ENCODE measurements around the gene UBE2O. TPM values are rescaled to one million over a fixed set of nuclear protein-coding genes. Genes with fewer than 3 reads are reported as not detected.
"Not testable (repeated sequence)": the region's sequence is repeated elsewhere in the genome, so short reads cannot be mapped to it uniquely, and the experiment has no call there.

Gene UBE2O
- total RNA-seq, 1 donor from 2014 or later = 39.0 TPM

DNA sequence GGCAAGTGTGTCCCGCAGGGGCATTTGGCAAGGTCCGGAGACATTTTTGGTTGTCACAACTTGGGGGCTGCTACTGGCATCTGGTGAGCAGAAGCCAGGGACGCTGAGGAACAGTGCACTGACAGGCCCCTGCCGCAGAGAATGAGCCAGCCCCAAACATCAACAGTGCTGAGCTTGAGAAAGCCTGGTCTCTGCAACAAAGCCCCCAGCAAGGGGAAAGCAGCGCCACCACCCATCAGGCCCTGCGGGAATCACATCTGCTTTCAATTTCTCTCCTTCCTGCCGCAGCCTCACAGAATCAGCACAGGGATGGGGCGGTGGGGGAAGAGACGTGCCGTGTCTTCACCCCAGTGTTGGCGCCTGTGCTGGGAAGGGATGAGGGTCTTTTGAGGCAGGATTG, 84.4 kb downstream of the UBE2O start:
- no peak for ATAC-seq
- intact Hi-C loops (cut with micrococcal nuclease) = no loop called here
- no peak for DNase-seq

DNA sequence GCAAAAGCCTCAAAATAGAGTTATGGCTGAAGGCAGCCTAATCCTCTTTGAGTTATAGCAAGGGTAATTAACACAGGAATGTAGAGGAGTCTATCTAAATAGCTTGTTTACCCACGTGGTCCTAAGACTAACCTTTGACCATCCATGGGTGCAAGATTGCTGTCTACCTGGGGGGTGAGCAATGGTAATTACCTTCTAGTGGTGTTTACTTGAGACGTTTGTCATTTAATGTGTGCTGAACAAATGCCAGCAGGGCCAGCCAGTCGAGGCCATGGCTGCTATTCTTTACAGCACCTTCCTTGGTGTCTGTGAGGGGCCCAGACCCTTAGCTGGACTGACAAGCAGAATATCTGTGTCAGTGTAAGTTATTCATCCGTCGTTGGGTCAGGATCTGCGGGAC, 85.3 kb downstream of the UBE2O start:
- no peak for ATAC-seq
- DNase-seq = no peak
- intact Hi-C loops (cut with micrococcal nuclease) = no loop called here

DNA sequence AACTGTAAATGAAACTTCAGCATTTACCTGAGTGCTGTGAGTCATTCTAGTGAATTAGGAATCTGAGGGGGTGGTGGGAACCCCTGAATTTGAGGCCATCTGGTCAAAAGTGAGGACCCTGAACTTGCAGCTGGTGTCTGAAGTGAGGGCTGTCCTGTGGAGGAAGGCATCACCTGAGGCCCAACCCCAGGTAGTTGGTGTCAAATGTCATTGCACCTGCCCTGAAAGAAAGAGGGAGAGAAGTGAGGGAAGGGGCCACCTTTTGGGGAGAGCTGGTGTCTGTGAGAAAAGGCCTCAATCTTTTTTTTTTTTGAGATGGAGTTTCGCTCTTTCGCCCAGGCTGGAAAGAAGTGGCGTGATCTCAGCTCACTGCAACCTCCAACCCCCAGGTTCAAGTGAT, 86.7 kb downstream of the UBE2O start:
- no peak for DNase-seq
- ATAC-seq = no peak
- intact Hi-C loops (cut with micrococcal nuclease) = no loop called here

GRCh38 chr17:76365256-76365903, 87.6 kb downstream of the UBE2O start:
- intact Hi-C loops (cut with micrococcal nuclease) = no loop called here
- DNase-seq = no peak
- ATAC-seq = no peak

- ATAC-seq = no peak
Observed at GRCh38 chr17:76363107-76363842, 89.7 kb downstream of the UBE2O start.

DNA sequence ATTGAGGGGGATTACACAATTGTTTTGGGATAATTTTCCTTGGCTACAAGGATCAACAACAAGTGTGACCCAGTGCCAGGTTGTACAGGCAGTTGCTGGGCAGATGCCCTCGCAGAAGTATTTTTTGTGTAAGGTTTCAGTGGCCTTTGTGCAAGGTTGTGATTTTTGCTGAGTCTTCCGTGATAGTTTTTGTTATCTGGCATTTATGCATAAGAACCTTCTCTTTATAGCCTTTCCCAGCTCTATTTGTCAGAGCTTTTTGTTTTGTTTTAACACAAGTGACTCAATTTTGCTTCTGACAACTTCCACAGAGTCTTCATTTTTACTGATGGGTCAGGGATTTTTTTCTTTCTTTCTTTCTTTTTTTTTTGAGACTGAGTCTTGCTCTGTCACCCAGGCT, 92.5 kb downstream of the UBE2O start:
- ATAC-seq (no peak), DNase-seq (no peak)
- intact Hi-C loops (cut with micrococcal nuclease) = no loop called here

More at GRCh38 chr17:76363107-76363842, 89.7 kb downstream of the UBE2O start:
- no peak for DNase-seq
- intact Hi-C loops (cut with micrococcal nuclease) = no loop called here

DNA sequence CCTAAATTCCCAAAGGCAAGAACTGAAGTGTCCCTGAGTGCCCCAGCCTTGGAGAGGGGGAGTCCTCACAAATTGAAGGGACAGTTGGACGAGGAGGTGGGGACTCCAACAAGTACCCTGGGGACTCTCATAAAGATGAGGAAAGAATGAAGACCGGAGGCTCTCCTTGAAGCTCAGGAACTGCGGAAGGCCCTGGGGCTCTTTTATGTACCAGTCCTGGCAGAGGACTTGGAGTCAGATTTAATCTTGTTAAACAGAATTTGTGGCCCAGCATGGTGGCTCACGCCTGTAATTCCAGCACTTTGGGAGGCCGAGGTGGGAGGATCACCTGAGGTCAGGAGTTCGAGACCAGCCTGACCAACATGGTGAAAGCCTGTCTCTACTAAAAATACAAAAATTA, 93.2 kb downstream of the UBE2O start:
- DNase-seq; ATAC-seq; intact Hi-C loops (cut with micrococcal nuclease): not testable (repeated sequence)

GRCh38 chr17:76359375-76359774, 93.6 kb downstream of the UBE2O start:
- intact Hi-C loops (cut with micrococcal nuclease) = no loop called here
- ATAC-seq (no peak), DNase-seq (no peak)

DNA sequence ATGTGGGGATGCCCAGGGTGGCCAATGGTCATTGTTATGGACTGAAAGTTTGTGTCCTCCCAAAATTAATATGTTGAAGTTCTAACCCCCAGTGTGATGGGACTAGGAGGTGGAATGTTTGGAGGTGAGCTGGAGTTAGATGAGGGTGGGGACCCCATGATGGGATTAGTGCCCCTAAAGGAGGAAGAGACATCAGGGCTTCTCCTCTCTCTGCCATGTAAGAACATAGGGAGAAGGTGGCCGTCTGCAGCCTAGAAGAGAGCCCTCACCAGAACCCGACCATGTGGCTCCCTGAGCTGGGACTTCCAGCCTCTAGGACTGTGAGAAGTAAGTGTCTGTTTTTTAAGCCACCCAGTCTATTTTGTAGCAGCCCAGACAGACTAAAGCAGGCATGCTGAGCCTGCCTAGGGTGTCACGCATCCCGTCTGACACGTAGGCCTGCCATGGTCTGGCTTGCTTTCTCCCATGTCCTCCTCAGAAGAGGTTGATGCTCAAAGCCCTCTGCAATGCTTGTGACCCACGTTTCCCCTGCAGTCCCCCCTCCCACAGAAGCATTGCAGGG, 95.3 kb downstream of the UBE2O start:
- no peak for DNase-seq
- ATAC-seq = no peak
- intact Hi-C loops (cut with micrococcal nuclease) = no loop called here

- intact Hi-C loops (cut with micrococcal nuclease) = no loop called here
- ATAC-seq (no peak), DNase-seq (no peak)
Observed at GRCh38 chr17:76356803-76357456, 96.0 kb downstream of the UBE2O start.

GRCh38 chr17:76354747-76355310, 98.1 kb downstream of the UBE2O start:
- ATAC-seq (no peak), DNase-seq (no peak)
- intact Hi-C loops (cut with micrococcal nuclease) = no loop called here

- intact Hi-C loops (cut with micrococcal nuclease) = no loop called here
- ATAC-seq (no peak), DNase-seq (peak; percentile 38)
Observed at GRCh38 chr17:76354317-76354729, 98.6 kb downstream of the UBE2O start.

- ATAC-seq = peak; percentile 99
- intact Hi-C loops (cut with micrococcal nuclease) = no loop called here
- DNase-seq = peak; percentile 94
Observed at GRCh38 chr17:76353599-76354316, 99.2 kb downstream of the UBE2O start, which contains the start of gene PRPSAP1. PRPSAP1 (minus strand) TSS chr17:76353916; CDS start chr17:76353703, 213 bp downstream.

GRCh38 chr17:76353004-76353598, 99.9 kb downstream of the UBE2O start:
- DNase-seq = peak; percentile 58
- intact Hi-C loops (cut with micrococcal nuclease) = no loop called here
- ATAC-seq = peak; percentile 48

DNA sequence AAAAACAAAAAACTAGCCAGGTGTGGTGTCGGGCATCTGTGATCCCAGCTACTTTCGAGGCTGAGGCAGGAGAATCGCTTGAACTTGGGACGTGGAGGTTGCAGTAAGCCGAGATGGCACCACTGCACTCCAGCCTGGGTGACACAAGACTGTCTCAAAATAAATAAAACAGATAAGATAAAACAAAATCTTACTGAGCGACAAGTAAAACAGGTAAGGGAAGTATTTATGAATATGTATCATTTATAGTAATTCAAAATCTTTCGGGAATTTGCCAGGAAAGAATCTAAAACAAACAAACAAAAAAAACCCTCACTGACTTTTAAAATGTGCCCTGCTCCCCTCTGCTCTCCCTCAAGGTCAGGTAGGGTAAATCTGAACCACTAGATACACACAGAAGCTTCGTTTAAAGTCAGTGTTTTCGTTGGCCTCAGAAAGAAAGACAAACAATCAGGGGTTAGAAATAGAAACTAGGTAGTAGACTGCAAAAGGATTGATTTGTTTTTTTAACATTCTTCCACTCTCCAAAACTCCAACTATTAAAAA, 101.4 kb downstream of the UBE2O start:
- no peak for ATAC-seq
- intact Hi-C loops (cut with micrococcal nuclease) = no loop called here
- DNase-seq = no peak

DNA sequence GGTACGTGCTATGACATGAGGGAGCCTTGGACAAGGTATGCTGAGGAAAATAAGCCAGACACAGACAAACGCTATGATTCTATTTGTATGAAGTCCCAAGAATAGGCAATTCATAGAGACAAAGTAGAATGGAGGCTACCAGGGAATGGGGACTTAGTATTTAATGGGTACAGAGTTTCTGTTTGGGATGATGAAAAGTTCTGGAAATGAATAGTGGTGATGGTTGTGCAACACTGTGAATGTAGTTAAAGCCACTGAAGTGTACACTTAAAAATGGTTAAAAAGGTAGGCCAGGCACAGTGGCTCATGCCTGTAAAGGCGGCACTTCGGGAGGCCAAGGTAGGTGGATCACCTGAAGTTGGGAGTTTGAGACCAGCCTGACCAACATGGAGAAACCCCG, 102.5 kb downstream of the UBE2O start:
- intact Hi-C loops (cut with micrococcal nuclease) = no loop called here
- ATAC-seq (no peak), DNase-seq (no peak)

GRCh38 chr17:76346936-76347335, 106.0 kb downstream of the UBE2O start:
- DNase-seq; intact Hi-C loops (cut with micrococcal nuclease); ATAC-seq: not testable (repeated sequence)

- intact Hi-C loops (cut with micrococcal nuclease) = no loop called here
- ATAC-seq = no peak
- no peak for DNase-seq
Observed at GRCh38 chr17:76345377-76345974, 107.5 kb downstream of the UBE2O start.

Data from left ventricle myocardium superior (tissue), 1 donor.